SU-DHL-6 (cell line): ENCODE results near the gene PER3.

ENCODE experiments used
- H2AFZ ChIP-seq: fragments of 200-600 bp; sonication (generic); 2 replicates; pipeline ENCODE4 v1.6.1; 2014; ENCODE audit warnings: low read depth, mild to moderate bottlenecking, moderate library complexity, mixed read lengths, antibody characterized with exemption, low read length; ENCODE audit not compliant: severe bottlenecking
- H3F3A ChIP-seq: fragments of 200-600 bp; shearing (Covaris generic); 2 replicates; pipeline ENCODE4 v1.6.0; 2016; ENCODE audit warnings: antibody characterized with exemption, mild to moderate bottlenecking; ENCODE audit not compliant: insufficient read depth
- H3K27ac ChIP-seq: fragments of 200-600 bp; sonication (generic); 2 replicates; pipeline ENCODE4 v1.5.1; 2016; ENCODE audit warnings: low read depth, mild to moderate bottlenecking, low read length, moderate library complexity, mixed read lengths
- H3K27me3 ChIP-seq: fragments of 200-600 bp; sonication (generic), shearing (Covaris generic); 2 replicates; pipeline ENCODE4 v1.6.0; 2014; ENCODE audit warnings: mild to moderate bottlenecking, low read length
- H3K36me3 ChIP-seq: fragments of 200-600 bp; sonication (generic); 2 replicates; pipeline ENCODE4 v1.6.1; 2014; ENCODE audit warnings: mild to moderate bottlenecking, low read length, mixed read lengths
- H3K4me2 ChIP-seq: fragments of 300-600, 200-600 bp; shearing (Covaris generic), sonication (generic); 2 replicates; pipeline ENCODE4 v1.6.0; 2014; ENCODE audit warnings: low read length, low read depth, mild to moderate bottlenecking; ENCODE audit not compliant: poor library complexity, severe bottlenecking
- H3K4me3 ChIP-seq: fragments of 200-600 bp; sonication (generic); 2 replicates; pipeline ENCODE4 v1.5.1; 2014; ENCODE audit warnings: antibody characterized with exemption, low read length, mild to moderate bottlenecking, mixed read lengths; ENCODE audit not compliant: insufficient read depth, poor library complexity, severe bottlenecking
- H3K79me2 ChIP-seq: fragments of 200-600 bp; sonication (generic); 2 replicates; pipeline ENCODE4 v1.6.1; 2014; ENCODE audit warnings: mild to moderate bottlenecking, low read length, moderate library complexity; ENCODE audit not compliant: insufficient read depth
- H3K9ac ChIP-seq: fragments of 200-600 bp; sonication (generic); 2 replicates; pipeline ENCODE4 v1.7.0; 2014; ENCODE audit warnings: mild to moderate bottlenecking, low read length
- H3K9me2 ChIP-seq: fragments of 200-600 bp; sonication (generic); replicated peaks from 2 replicates; pipeline ENCODE4 v1.6.1; 2014; ENCODE audit warnings: low read length; ENCODE audit not compliant: insufficient read depth
- H3K9me3 ChIP-seq: fragments of 200-600 bp; sonication (generic); 2 replicates; pipeline ENCODE4 v1.6.1; 2014; ENCODE audit warnings: low read length, mixed read lengths; ENCODE audit not compliant: insufficient read depth
- H4K20me1 ChIP-seq: fragments of 200-600 bp; sonication (generic); 2 replicates; pipeline ENCODE4 v1.6.1; 2014; ENCODE audit warnings: low read depth, mild to moderate bottlenecking, antibody characterized with exemption, low read length, moderate library complexity, mixed read lengths
- CTCF ChIP-seq: fragments of 200-600 bp; sonication (generic); IDR thresholded peaks from one replicate; pipeline ENCODE4 v1.5.1; 2017; ENCODE audit warnings: antibody characterized with exemption, mild to moderate bottlenecking, low read length, moderate library complexity; ENCODE audit not compliant: insufficient read depth, poor library complexity, severe bottlenecking
- EZH2phosphoT487 ChIP-seq: fragments of 200-600 bp; sonication (generic), shearing (Covaris generic); conservative IDR thresholded peaks from 2 replicates; pipeline ENCODE4 v1.6.1; 2018; ENCODE audit warnings: mild to moderate bottlenecking, antibody characterized with exemption, low read length, moderate library complexity, mixed read lengths

The PER3 gene

GRCh38 chr1:7861452-7861851 is 77.4 kb downstream of the PER3 start:
- TF ChIP-seq EZH2phosphoT487 (no peak), CTCF (no peak)
- Histone ChIP-seq H3K36me3 (no peaks in the 10 kb centered on the region), H3F3A (no peaks in the 10 kb centered on the region), H2AFZ (no peak overlapping the region), H3K9me3 (no peaks in the 10 kb centered on the region), H3K4me3 (no peak overlapping the region), H3K27ac (no peak overlapping the region), H3K4me2 (no peak overlapping the region), H4K20me1 (no peaks in the 10 kb centered on the region), H3K27me3 (no peaks in the 10 kb centered on the region), H3K9me2 (no peaks in the 10 kb centered on the region), H3K79me2 (no peaks in the 10 kb centered on the region), H3K9ac (no peak overlapping the region)

GRCh38 chr1:7862211-7863060 is 78.3 kb downstream of the PER3 start:
- Histone ChIP-seq H3K9me2 (no peaks in the 10 kb centered on the region), H3K27ac (no peak overlapping the region), H3K9ac (no peak overlapping the region), H4K20me1 (no peaks in the 10 kb centered on the region), H3K27me3 (no peaks in the 10 kb centered on the region), H3F3A (no peaks in the 10 kb centered on the region), H3K4me3 (no peak overlapping the region), H3K9me3 (no peaks in the 10 kb centered on the region), H3K79me2 (no peaks in the 10 kb centered on the region), H2AFZ (no peak overlapping the region), H3K4me2 (no peak overlapping the region), H3K36me3 (no peaks in the 10 kb centered on the region)
- TF ChIP-seq EZH2phosphoT487 (no peak), CTCF (no peak)

DNA sequence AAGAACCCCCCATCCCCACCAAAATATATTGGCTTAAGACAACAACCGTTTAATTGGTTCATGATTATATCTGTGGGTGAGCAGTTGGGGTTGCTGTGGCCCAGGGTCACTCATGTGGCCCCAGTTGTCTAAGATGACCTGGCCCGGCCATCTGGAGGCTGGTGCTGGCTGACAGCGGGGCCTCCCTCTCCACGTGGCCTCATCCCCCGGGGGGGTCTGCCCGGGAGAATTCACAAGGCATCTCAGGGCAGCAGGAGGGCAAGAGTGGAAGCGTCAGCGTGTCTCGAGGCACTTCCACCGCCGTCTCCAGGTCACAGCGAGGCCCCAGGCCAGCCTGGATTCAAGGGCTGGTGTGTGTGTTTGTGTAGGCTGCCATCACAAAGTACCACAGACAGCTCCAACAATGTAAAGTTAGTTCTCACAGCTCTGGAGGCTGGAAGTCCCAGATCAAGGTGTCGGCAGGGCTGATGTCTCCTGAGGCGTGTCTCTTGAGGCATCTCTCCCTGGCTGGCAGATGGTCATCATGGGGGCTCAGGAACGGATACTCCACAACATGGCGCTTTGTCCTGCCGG is 79.8 kb downstream of the PER3 start:
- H3K79me2 ChIP-seq, result no peaks in the 10 kb centered on the region
- H3K9ac ChIP-seq, result no peak overlapping the region
- H3K9me3 ChIP-seq, result no peaks in the 10 kb centered on the region
- H3K4me3 ChIP-seq, result no peak overlapping the region
- no peak overlapping the region for H3K4me2 ChIP-seq
- H3K36me3 ChIP-seq, result no peaks in the 10 kb centered on the region
- no peak overlapping the region for H2AFZ ChIP-seq
- H3K9me2 ChIP-seq, result no peaks in the 10 kb centered on the region
- no peaks in the 10 kb centered on the region for H4K20me1 ChIP-seq
- no peaks in the 10 kb centered on the region for H3K27me3 ChIP-seq
- TF ChIP-seq EZH2phosphoT487, result no peak
- no peak for TF ChIP-seq CTCF
- H3K27ac ChIP-seq, result no peak overlapping the region
- H3F3A ChIP-seq, result no peaks in the 10 kb centered on the region
